HG02970 (cell line): ENCODE measurements around the gene TSSK2.
"Not testable (repeated sequence)": the region's sequence is repeated elsewhere in the genome, so short reads cannot be mapped to it uniquely, and the experiment has no call there.

ENCODE experiments used
- ATAC-seq: cut with Tn5 transposase; IDR thresholded peaks from one replicate; pipeline ENCODE4 v1.9.1; 2021; ENCODE audit warnings: mild to moderate bottlenecking, moderate library complexity, moderate number of reproducible peaks; ENCODE audit not compliant: unreplicated experiment, low FRiP score

The TSSK2 gene

DNA sequence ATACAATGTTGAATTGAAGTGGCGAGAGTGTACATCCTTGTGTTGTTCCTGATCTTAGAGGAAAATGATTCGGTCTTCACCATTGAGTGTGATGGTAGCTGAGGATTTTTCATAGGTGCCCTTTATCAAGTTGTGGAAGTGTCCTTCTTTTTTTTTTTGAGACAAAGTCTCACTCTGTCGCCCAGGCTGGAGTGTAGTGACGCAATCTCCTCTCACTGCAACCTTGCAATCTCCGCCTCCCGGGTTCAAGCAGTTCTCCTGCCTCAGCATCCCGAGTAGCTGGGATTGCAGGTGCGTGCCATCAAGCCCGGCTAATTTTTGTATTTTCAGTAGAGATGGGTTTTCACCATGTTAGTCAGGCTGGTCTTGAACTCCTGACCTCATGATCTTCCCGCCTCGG, 27.5 kb downstream of the TSSK2 start:
- ATAC-seq, result not testable (repeated sequence)

DNA sequence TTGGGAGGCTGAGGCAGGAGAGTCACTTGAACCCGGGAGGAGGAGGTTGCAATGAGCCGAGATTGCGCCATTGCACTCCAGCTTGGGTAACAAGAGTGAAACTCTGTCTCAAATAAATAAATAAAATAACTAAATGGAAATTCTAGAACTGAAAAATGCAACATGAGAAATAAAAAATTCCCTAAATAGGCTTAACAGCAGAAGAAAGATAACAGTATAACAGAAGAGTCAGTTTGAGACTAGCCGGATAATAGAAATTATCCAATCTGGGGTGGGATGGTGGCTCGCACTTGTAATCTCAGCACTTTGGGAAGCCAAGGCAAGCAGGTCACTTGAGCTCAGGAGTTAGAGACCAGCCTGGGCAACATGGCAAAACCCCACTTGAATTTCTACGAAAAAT, 33.3 kb downstream of the TSSK2 start:
- no peak for ATAC-seq

DNA sequence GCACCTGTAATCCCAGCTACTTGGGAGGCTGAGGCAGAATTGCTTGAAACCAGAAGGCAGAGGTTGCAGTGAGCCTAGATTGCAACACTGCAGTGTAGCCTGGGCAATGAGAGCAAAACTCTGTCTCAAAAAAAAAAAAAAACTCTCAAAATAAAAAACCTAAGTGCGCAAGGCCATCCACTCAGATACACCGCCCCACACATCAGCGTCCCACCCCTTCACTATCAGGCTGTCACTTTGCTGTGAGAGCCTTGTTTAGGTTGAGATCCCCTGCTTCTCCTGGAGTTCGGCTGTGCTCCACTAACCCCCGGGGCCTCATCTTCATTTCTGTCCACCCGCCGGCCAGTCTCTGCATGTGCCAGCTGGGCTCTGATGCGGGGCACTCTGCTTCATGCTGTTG, 35.3 kb downstream of the TSSK2 start:
- no peak for ATAC-seq

GRCh38 chr22:19167106-19167869, 36.2 kb downstream of the TSSK2 start:
- ATAC-seq, result no peak

- no peak for ATAC-seq
Observed at GRCh38 chr22:19168088-19168890, 37.2 kb downstream of the TSSK2 start.

- ATAC-seq, result no peak
Observed at GRCh38 chr22:19169002-19169946, 38.2 kb downstream of the TSSK2 start.

DNA sequence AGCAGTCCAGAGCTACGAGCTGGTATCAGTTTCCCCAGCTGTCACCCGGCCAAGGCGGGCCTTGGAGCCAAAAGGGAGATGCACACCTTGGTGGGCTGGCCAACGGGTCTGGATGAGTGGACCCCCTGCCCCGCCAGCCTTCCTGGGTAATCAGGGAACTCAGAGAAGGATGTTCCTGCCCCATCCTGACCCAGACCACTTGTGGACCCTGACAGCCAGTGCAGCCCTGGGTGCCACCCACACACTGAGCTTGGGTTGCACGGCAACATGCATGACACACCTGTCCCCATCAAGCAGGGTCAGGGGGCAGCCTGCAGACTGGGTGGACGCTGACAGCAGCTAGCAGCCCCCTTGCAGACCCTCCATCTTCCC, 38.8 kb downstream of the TSSK2 start:
- ATAC-seq, result no peak

GRCh38 chr22:19172213-19173046, 41.3 kb downstream of the TSSK2 start:
- no peak for ATAC-seq

GRCh38 chr22:19173047-19174035, 42.2 kb downstream of the TSSK2 start:
- ATAC-seq, result no peak

- ATAC-seq, result no peak
Observed at GRCh38 chr22:19174106-19175025, 43.3 kb downstream of the TSSK2 start.

- no peak for ATAC-seq
Observed at GRCh38 chr22:19175026-19175601, 44.0 kb downstream of the TSSK2 start.

DNA sequence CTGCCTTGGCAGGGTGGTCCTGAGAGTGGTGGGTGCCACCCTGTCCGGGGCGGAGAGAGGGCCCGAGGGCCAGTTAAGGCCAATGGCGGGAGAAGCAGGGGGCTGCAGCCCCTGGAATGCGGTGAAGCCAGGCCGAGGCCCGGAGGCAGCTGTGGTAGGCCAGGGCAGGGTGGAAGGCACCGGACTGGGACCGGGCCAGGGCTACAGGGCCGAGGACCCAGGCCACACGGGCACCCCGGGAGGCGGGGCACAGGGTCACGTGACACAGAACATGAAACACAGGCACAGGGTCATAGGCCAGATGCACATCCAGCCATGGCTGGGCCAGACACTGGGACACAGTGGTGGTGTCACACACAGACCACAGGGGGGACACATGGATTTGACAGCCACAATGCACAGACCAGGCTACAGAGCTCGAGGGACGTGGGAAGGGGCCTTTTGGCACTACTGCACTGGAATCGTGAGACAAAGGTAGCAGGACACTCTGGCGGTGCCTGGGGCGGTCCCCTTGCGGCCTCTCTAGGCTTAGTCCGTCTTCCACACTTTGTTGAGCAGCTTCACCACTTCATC, 44.6 kb downstream of the TSSK2 start:
- ATAC-seq, result no peak

DNA sequence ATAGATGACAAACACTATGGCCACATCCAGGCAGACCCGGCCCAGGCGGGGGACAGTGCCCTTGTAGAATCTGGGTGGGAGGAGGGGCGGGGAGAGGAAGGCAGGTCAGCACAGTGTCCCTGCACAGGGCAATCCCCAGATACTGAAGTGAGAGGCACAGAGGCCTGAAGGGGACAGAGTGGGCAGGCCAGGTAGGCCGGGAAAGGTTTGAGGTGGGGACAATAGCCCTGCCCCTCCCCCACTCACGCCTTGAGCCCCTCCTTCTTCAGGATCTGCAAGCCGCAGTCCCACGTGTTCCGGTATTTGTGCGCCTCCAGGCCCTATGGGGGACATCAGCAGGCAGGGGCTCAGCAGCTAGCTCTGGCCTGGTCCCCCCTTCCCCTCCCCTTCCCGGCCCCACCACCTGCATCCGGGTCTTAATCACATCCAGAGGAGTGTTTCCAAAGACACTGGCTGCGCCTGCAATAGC, 45.1 kb downstream of the TSSK2 start:
- no peak for ATAC-seq

DNA sequence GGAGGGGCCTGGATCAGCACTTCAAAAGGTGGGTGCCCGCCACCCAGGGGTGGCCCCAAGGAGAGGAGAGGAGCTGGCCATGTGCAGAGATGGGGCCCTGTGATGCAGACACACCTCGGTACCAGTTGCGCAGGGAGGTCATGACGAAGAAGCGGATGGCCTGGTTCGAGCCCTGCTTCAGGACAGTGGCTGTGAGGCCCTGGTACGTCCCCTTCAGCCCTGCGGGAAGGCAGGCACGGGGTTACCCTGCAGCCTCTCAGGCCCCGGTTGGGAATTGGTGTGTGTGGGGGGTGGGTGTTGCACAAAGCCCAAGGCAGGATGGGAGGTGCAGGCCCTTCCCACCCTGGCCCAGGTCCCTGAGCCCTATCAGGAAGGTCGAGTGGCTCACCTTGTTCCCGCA, 45.6 kb downstream of the TSSK2 start:
- no peak for ATAC-seq

- no peak for ATAC-seq
Observed at GRCh38 chr22:19177164-19178064, 46.3 kb downstream of the TSSK2 start.
